Left ventricle myocardium inferior (tissue), 1 donor: ENCODE measurements around the gene APPBP2. TPM values are rescaled to one million over a fixed set of nuclear protein-coding genes. Genes with fewer than 3 reads are reported as not detected.

Experiments used
- DNase-seq: peaks from one replicate; pipeline ENCODE4 v3.0.0-alpha.2; 2020
- H3K27ac ChIP-seq: fragments of 200-600 bp; replicated peaks from 2 replicates; pipeline ENCODE4 v1.8.0; 2021
- H3K27me3 ChIP-seq: fragments of 200-600 bp; 2 replicates; pipeline ENCODE4 v1.8.0; 2021; ENCODE audit warnings: low read depth
- H3K36me3 ChIP-seq: fragments of 200-600 bp; 2 replicates; pipeline ENCODE4 v1.8.0; 2021
- H3K4me1 ChIP-seq: fragments of 200-600 bp; 2 replicates; pipeline ENCODE4 v1.8.0; 2021
- H3K4me3 ChIP-seq: fragments of 200-600 bp; 2 replicates; pipeline ENCODE4 v1.8.0; 2021; ENCODE audit warnings: mild to moderate bottlenecking, moderate library complexity
- H3K9me3 ChIP-seq: fragments of 200-600 bp; replicated peaks from 2 replicates; pipeline ENCODE4 v1.8.0; 2021
- intact Hi-C: fragments of 100-400 bp; cut with micrococcal nuclease; formaldehyde crosslinking; loops from one replicate; pipeline ENCODE4 v1.11.0; 2022
- total RNA-seq: library from RNA; stranded (reverse); fragmentation: NEBNext Ultra II Directional; extraction: Animal tissue kit (Norgen Biotek cat#: 25700); gene quantifications from one replicate; pipeline ENCODE4 v1.2.1, GENCODE V29; 2021
- TF ChIP-seq, protein P1 (sequence below): fragments of 200-600 bp; IDR thresholded peaks from 2 replicates; pipeline ENCODE4 v1.8.0; 2021; ENCODE audit warnings: antibody characterized with exemption, mild to moderate bottlenecking, borderline replicate concordance
- donor health status: DM: no; HTN: yes; CAD: no; lungs with severe emphysema.

Gene APPBP2
- total RNA-seq, 1 donor from 2014 or later = 16.6 TPM

DNA sequence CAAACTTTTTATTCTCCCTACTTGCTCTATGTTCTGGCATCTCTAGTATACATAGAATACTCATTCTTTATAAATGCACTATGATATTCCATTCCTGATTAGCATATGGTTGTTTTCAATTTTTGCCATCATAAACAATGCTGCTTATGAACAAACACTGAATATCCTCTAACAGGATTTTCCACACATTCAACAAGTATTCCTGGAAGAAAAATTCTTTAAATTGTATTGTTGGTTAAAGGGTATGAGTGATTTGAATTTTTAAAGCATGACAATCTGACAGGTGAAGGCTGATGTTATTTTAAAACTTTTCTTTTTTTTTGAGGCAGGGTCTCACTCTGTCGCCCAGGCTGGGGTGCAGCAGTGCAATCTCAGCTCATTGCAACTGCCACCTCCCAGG is 11.5 kb downstream of the APPBP2 start:
- H3K9me3 ChIP-seq = no peaks in the 10 kb centered on the region
- DNase-seq = no peak
- H3K36me3 ChIP-seq = peaks cover 20% of the 10 kb centered on the region
- TF ChIP-seq, protein P1, sequence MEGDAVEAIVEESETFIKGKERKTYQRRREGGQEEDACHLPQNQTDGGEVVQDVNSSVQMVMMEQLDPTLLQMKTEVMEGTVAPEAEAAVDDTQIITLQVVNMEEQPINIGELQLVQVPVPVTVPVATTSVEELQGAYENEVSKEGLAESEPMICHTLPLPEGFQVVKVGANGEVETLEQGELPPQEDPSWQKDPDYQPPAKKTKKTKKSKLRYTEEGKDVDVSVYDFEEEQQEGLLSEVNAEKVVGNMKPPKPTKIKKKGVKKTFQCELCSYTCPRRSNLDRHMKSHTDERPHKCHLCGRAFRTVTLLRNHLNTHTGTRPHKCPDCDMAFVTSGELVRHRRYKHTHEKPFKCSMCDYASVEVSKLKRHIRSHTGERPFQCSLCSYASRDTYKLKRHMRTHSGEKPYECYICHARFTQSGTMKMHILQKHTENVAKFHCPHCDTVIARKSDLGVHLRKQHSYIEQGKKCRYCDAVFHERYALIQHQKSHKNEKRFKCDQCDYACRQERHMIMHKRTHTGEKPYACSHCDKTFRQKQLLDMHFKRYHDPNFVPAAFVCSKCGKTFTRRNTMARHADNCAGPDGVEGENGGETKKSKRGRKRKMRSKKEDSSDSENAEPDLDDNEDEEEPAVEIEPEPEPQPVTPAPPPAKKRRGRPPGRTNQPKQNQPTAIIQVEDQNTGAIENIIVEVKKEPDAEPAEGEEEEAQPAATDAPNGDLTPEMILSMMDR = no peak
- H3K4me3 ChIP-seq = no peak overlapping the region
- intact Hi-C loops = no loop called here
- no peak overlapping the region for H3K27ac ChIP-seq
- H3K27me3 ChIP-seq = no peaks in the 10 kb centered on the region
- H3K4me1 ChIP-seq = peaks cover 23% of the 10 kb centered on the region

DNA sequence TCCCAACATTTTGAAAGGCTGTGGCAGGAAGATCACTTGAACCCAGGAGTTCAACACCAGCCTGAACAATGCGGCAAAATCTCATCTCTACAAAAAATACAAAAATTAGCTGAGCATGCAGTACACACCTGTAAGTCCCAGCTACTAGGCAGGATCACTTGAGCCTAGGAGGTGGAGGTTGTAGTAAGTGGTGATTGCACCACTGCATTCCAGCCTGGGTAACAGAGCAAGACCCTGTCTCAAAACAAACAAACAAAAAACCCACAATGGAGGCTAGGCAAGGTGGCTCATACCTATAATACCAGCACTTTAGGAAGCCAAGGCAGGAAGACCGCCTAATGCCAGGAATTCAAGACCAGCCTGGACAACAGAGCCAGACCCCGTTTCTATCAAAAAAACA is 12.0 kb downstream of the APPBP2 start:
- intact Hi-C loops = no loop called here
- Histone ChIP-seq H3K4me1 (peaks cover 27% of the 10 kb centered on the region), H3K36me3 (peaks cover 16% of the 10 kb centered on the region), H3K4me3 (no peak overlapping the region), H3K9me3 (no peaks in the 10 kb centered on the region), H3K27ac (no peak overlapping the region), H3K27me3 (no peaks in the 10 kb centered on the region)
- DNase-seq = no peak
- TF ChIP-seq, protein P1 = no peak

DNA sequence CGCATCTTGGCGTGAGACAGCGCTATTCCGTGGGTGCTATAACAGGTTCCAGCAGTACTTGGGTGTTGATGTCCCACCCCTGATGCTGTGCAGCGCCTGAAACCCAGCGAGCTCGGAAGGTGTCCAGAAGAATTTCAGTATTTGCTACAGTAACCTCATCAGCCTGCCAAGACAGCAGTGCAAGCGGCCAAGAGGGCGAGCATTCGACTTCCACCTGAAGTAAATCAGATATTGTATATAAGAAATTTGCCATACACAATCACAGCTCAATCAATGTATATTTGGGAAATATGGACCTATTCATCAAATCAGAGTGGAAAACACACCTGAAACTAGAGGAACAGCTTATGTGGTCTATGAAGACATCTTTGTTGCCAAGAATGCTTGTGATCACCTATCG is 13.0 kb downstream of the APPBP2 start:
- intact Hi-C loops = no loop called here
- Histone ChIP-seq H3K36me3 (peaks cover 17% of the 10 kb centered on the region), H3K27me3 (no peaks in the 10 kb centered on the region), H3K27ac (no peak overlapping the region), H3K4me1 (peaks cover 24% of the 10 kb centered on the region), H3K9me3 (no peaks in the 10 kb centered on the region), H3K4me3 (no peak overlapping the region)
- TF ChIP-seq, protein P1 = no peak
- no peak for DNase-seq

DNA sequence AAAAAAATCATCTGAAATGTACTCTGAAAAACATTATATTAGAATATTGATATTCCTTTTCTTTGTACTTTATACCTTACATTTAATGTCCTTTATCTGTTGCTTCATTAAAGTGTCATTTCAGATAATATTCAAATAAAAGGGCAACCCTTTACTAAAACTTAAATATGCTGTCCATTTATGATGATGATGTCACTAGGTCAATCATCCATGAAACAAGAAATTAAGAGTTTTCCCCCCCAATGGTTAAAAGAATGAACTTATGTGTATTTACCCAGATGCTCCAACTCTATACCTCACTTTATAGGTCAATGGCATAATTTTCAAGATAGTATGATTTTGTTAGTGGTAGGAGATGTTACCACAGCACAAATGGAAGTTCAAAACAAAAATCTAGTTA is 15.3 kb downstream of the APPBP2 start:
- no peak for DNase-seq

DNA sequence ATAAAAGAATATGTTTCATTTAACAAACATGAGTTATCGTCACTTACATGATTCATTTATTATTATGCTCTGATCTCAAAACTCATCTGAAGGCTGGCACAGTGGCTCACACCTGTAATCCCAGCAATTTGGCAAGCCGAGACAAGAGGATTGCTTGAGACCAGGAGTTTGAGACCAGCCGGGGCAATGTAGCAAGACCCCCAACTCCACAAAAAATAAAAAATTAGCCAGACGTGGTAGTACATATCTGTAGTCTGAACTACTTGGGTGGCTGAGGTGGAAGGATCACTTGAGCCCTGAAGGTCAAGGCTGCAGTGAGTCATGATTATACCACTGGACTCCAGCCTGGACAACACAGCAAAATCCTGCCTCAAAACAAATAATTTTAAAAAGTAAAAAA is 16.0 kb downstream of the APPBP2 start:
- H3K36me3 ChIP-seq = peaks cover 17% of the 10 kb centered on the region
- intact Hi-C loops = no loop called here

More for the DNA sequence above, 15.3 kb downstream of the APPBP2 start:
- Histone ChIP-seq H3K36me3 (peaks cover 17% of the 10 kb centered on the region), H3K4me1 (peaks cover 32% of the 10 kb centered on the region), H3K27ac (no peak overlapping the region), H3K27me3 (no peaks in the 10 kb centered on the region), H3K9me3 (no peaks in the 10 kb centered on the region), H3K4me3 (no peak overlapping the region)
- TF ChIP-seq, protein P1 = no peak
- intact Hi-C loops = no loop called here

More for the DNA sequence above, 16.0 kb downstream of the APPBP2 start:
- Histone ChIP-seq H3K9me3 (no peaks in the 10 kb centered on the region), H3K4me3 (no peak overlapping the region), H3K27me3 (no peaks in the 10 kb centered on the region), H3K4me1 (peaks cover 33% of the 10 kb centered on the region), H3K27ac (no peak overlapping the region)
- TF ChIP-seq, protein P1 = no peak
- DNase-seq = no peak
